Effector memory CD4-positive, alpha-beta T cell (primary cell): Measurements from ENCODE around the gene SH3GLB2.

ENCODE experiments used
- DNase-seq, 3 donors: peaks; one replicate each; pipeline ENCODE4 v3.0.0-alpha.2; 2020
- H3K27ac ChIP-seq: 2 replicates; pipeline ENCODE4 v1.7.0; 2013; ENCODE audit warnings: mild to moderate bottlenecking, low read length, moderate library complexity; ENCODE audit not compliant: insufficient read depth, poor library complexity, severe bottlenecking
- H3K27me3 ChIP-seq: replicated peaks from 2 replicates; pipeline ENCODE4 v1.7.0; 2013; ENCODE audit warnings: mild to moderate bottlenecking, low read length; ENCODE audit not compliant: insufficient read depth, control insufficient read depth, poor library complexity, severe bottlenecking
- H3K36me3 ChIP-seq: 2 replicates; pipeline ENCODE4 v1.7.0; 2013; ENCODE audit warnings: mild to moderate bottlenecking, low read length, moderate library complexity; ENCODE audit not compliant: control insufficient read depth, insufficient read depth
- H3K4me1 ChIP-seq: 2 replicates; pipeline ENCODE4 v1.7.0; 2013; ENCODE audit warnings: low read length, mild to moderate bottlenecking; ENCODE audit not compliant: control insufficient read depth, insufficient read depth, poor library complexity, severe bottlenecking
- H3K4me3 ChIP-seq: 2 replicates; pipeline ENCODE4 v1.7.0; 2013; ENCODE audit warnings: low read length, low read depth, mild to moderate bottlenecking; ENCODE audit not compliant: insufficient read depth, poor library complexity, severe bottlenecking
- H3K9me3 ChIP-seq: 2 replicates; pipeline ENCODE4 v1.7.0; 2013; ENCODE audit warnings: mild to moderate bottlenecking, low read length, moderate library complexity; ENCODE audit not compliant: control insufficient read depth
- total RNA-seq, 3 donors: gene quantifications; one replicate each; lab custom pipeline; 2026; lab: John Stamatoyannopoulos, UW

Gene SH3GLB2
- total RNA-seq: 92.0 to 103 (median 98.7) reads per million in 3 donors

GRCh38 chr9:129028192-129028966, at the start of gene SH3GLB2:
Gene SH3GLB2 (minus strand): TSS chr9:129028331. CDS start chr9:129028154, 177 bp downstream.
- peak within 1 kb of the TSS; percentile 51 for H3K4me3 ChIP-seq
- peak; percentile 88 to 93 (median 89) for DNase-seq
- peak within 1 kb of the TSS; percentile 59 for H3K27ac ChIP-seq

GRCh38 chr9:129077236-129077635, 49.1 kb upstream of the SH3GLB2 start:
- no peak overlapping the region for H3K4me3 ChIP-seq
- no peaks in the 10 kb centered on the region for H3K27me3 ChIP-seq
- no peak overlapping the region for H3K27ac ChIP-seq
- no peak for DNase-seq
- H3K36me3 ChIP-seq: no peaks in the 10 kb centered on the region
- H3K4me1 ChIP-seq: peaks cover 12% of the 10 kb centered on the region
- H3K9me3 ChIP-seq: no peaks in the 10 kb centered on the region

More at GRCh38 chr9:129028192-129028966, at the start of gene SH3GLB2:
- Histone ChIP-seq H3K27me3 (no peaks in the 10 kb centered on the region), H3K36me3 (no peaks in the 10 kb centered on the region), H3K9me3 (no peaks in the 10 kb centered on the region), H3K4me1 (peaks cover 19% of the 10 kb centered on the region)

GRCh38 chr9:129076640-129077037, 48.5 kb upstream of the SH3GLB2 start:
- H3K27me3 ChIP-seq: no peaks in the 10 kb centered on the region
- no peak overlapping the region for H3K4me3 ChIP-seq
- no peak for DNase-seq
- no peaks in the 10 kb centered on the region for H3K36me3 ChIP-seq
- H3K27ac ChIP-seq: no peak overlapping the region
- peaks cover 7% of the 10 kb centered on the region for H3K4me1 ChIP-seq
- no peaks in the 10 kb centered on the region for H3K9me3 ChIP-seq

- Histone ChIP-seq H3K4me3 (no peak overlapping the region), H3K9me3 (no peaks in the 10 kb centered on the region)
These were observed 48.0 kb upstream of the SH3GLB2 start for GRCh38 chr9:129075996-129076639.

GRCh38 chr9:129074106-129074505, 46.0 kb upstream of the SH3GLB2 start:
- H3K4me3 ChIP-seq: no peak overlapping the region
- peaks cover 22% of the 10 kb centered on the region for H3K4me1 ChIP-seq
- no peaks in the 10 kb centered on the region for H3K9me3 ChIP-seq
- DNase-seq: no peak
- no peaks in the 10 kb centered on the region for H3K36me3 ChIP-seq
- no peak overlapping the region for H3K27ac ChIP-seq
- no peaks in the 10 kb centered on the region for H3K27me3 ChIP-seq

More at GRCh38 chr9:129075996-129076639, 48.0 kb upstream of the SH3GLB2 start:
- Histone ChIP-seq H3K36me3 (no peaks in the 10 kb centered on the region), H3K4me1 (peaks cover 8% of the 10 kb centered on the region), H3K27ac (no peak overlapping the region), H3K27me3 (no peaks in the 10 kb centered on the region)
- DNase-seq: no peak

- peaks cover 29% of the 10 kb centered on the region for H3K4me1 ChIP-seq
- no peak overlapping the region for H3K4me3 ChIP-seq
These were observed 45.3 kb upstream of the SH3GLB2 start for GRCh38 chr9:129073404-129073803.

GRCh38 chr9:129072171-129072570, 44.0 kb upstream of the SH3GLB2 start:
- Histone ChIP-seq H3K36me3 (peaks cover 13% of the 10 kb centered on the region), H3K9me3 (no peaks in the 10 kb centered on the region), H3K27ac (no peak overlapping the region), H3K4me1 (peaks cover 30% of the 10 kb centered on the region), H3K4me3 (no peak overlapping the region), H3K27me3 (no peaks in the 10 kb centered on the region)
- DNase-seq: no peak

More at GRCh38 chr9:129073404-129073803, 45.3 kb upstream of the SH3GLB2 start:
- Histone ChIP-seq H3K27me3 (no peaks in the 10 kb centered on the region), H3K9me3 (no peaks in the 10 kb centered on the region), H3K27ac (no peak overlapping the region), H3K36me3 (peaks cover 3% of the 10 kb centered on the region)
- DNase-seq: no peak

GRCh38 chr9:129071526-129072126, 43.5 kb upstream of the SH3GLB2 start:
- Histone ChIP-seq H3K9me3 (no peaks in the 10 kb centered on the region), H3K4me1 (peaks cover 30% of the 10 kb centered on the region), H3K27ac (no peak overlapping the region), H3K4me3 (no peak overlapping the region), H3K27me3 (no peaks in the 10 kb centered on the region), H3K36me3 (peaks cover 14% of the 10 kb centered on the region)
- peak in 1 of 3 donors; percentile 16 for DNase-seq

GRCh38 chr9:129070696-129071525, 42.8 kb upstream of the SH3GLB2 start:
- Histone ChIP-seq H3K9me3 (no peaks in the 10 kb centered on the region), H3K36me3 (peaks cover 17% of the 10 kb centered on the region), H3K27ac (no peak overlapping the region), H3K27me3 (no peaks in the 10 kb centered on the region), H3K4me1 (peaks cover 30% of the 10 kb centered on the region), H3K4me3 (no peak overlapping the region)
- no peak for DNase-seq
